Activated CD4-positive, alpha-beta T cell treated with anti-CD3 and anti-CD28 coated beads, Interleukin-2, amount 50 U/mL, for 24 hours (primary cell): Measurements from ENCODE around the gene MTR.
"Not testable (repeated sequence)": the region's sequence is repeated elsewhere in the genome, so short reads cannot be mapped to it uniquely, and the experiment has no call there.

ENCODE experiments used
- DNase-seq, 2 donors: peaks; one replicate each; pipeline ENCODE4 v3.0.0-alpha.2; 2020; ENCODE audit warnings: low read depth in 1 of 2, low spot score in 1 of 2

Gene MTR

GRCh38 chr1:236895665-236896387 is 100.7 kb downstream of the MTR start:
- no peak for DNase-seq

- DNase-seq, result no peak
Measured at GRCh38 chr1:236896716-236897115, 101.6 kb downstream of the MTR start.

GRCh38 chr1:236904892-236905741 is 110.0 kb downstream of the MTR start:
- DNase-seq, result no peak

GRCh38 chr1:236907205-236907604 is 112.1 kb downstream of the MTR start:
- no peak for DNase-seq

GRCh38 chr1:236908669-236909068 is 113.6 kb downstream of the MTR start:
- DNase-seq, result no peak

- DNase-seq, result not testable (repeated sequence)
Measured at GRCh38 chr1:236911047-236911446, 116.0 kb downstream of the MTR start.

GRCh38 chr1:236913371-236914037 is 118.4 kb downstream of the MTR start:
- DNase-seq, result no peak

GRCh38 chr1:236914375-236914774 is 119.3 kb downstream of the MTR start:
- DNase-seq, result no peak

- DNase-seq, result no peak
Measured at GRCh38 chr1:236916131-236916800, 121.2 kb downstream of the MTR start.

- no peak for DNase-seq
Measured at GRCh38 chr1:236917448-236917847, 122.4 kb downstream of the MTR start.

- DNase-seq, result no peak
Measured at GRCh38 chr1:236920286-236920894, 125.3 kb downstream of the MTR start.

GRCh38 chr1:236921610-236922009 is 126.5 kb downstream of the MTR start:
- no peak for DNase-seq

- no peak for DNase-seq
Measured at GRCh38 chr1:236922190-236922589, 127.1 kb downstream of the MTR start.

GRCh38 chr1:236925386-236925785 is 130.3 kb downstream of the MTR start:
- DNase-seq, result no peak

- no peak for DNase-seq
Measured at GRCh38 chr1:236930503-236930902, 135.4 kb downstream of the MTR start.

GRCh38 chr1:236938760-236939159 is 143.7 kb downstream of the MTR start:
- DNase-seq, result no peak

- no peak for DNase-seq
Measured at GRCh38 chr1:236942431-236942830, 147.3 kb downstream of the MTR start.

- DNase-seq, result no peak
Measured at GRCh38 chr1:236944556-236944955, 149.5 kb downstream of the MTR start.

- DNase-seq, result no peak
Measured at GRCh38 chr1:236945002-236945401, 149.9 kb downstream of the MTR start.

GRCh38 chr1:236947794-236948193 is 152.7 kb downstream of the MTR start:
- DNase-seq, result no peak

GRCh38 chr1:236948381-236948780 is 153.3 kb downstream of the MTR start:
- no peak for DNase-seq
